Neural cell (in vitro differentiated cells): ENCODE data around the gene PLEKHG7. TPM values are rescaled to one million over a fixed set of nuclear protein-coding genes. Genes with fewer than 3 reads are reported as not detected.
"Not testable (repeated sequence)": the region's sequence is repeated elsewhere in the genome, so short reads cannot be mapped to it uniquely, and the experiment has no call there.

Experiments used
- H2AFZ ChIP-seq: fragments of 200-600, 300-800 bp; sonication (generic), shearing (Covaris generic); 2 replicates; pipeline ENCODE4 v1.6.0; 2014; ENCODE audit warnings: low read depth, mild to moderate bottlenecking, antibody characterized with exemption, low read length, moderate library complexity
- H3F3A ChIP-seq: fragments of 200-600 bp; shearing (Covaris generic); 2 replicates; pipeline ENCODE4 v1.6.1; 2016; ENCODE audit warnings: mild to moderate bottlenecking, moderate library complexity, mixed read lengths, antibody characterized with exemption, low read length; ENCODE audit not compliant: insufficient read depth, poor library complexity, severe bottlenecking
- H3K27ac ChIP-seq: fragments of 200-600, 300-800 bp; sonication (generic), shearing (Covaris generic); 2 replicates; pipeline ENCODE4 v1.5.1; 2014; ENCODE audit warnings: mild to moderate bottlenecking, low read length, moderate library complexity
- H3K27me3 ChIP-seq: fragments of 300-800, 200-600 bp; sonication (generic), shearing (Covaris generic); 2 replicates; pipeline ENCODE4 v1.6.0; 2014; ENCODE audit warnings: mild to moderate bottlenecking, low read depth, low read length, moderate library complexity; ENCODE audit not compliant: insufficient read depth
- H3K36me3 ChIP-seq: fragments of 300-800, 200-600 bp; sonication (generic), shearing (Covaris generic); 2 replicates; pipeline ENCODE4 v1.5.1; 2014; ENCODE audit warnings: mild to moderate bottlenecking, antibody characterized with exemption, low read length, moderate library complexity; ENCODE audit not compliant: insufficient read depth
- H3K4me2 ChIP-seq: fragments of 300-800, 200-600 bp; sonication (generic), shearing (Covaris generic); 2 replicates; pipeline ENCODE4 v1.6.0; 2014; ENCODE audit warnings: mild to moderate bottlenecking, low read length
- H3K4me3 ChIP-seq: fragments of 300-800, 200-600 bp; sonication (generic), shearing (Covaris generic); 2 replicates; pipeline ENCODE4 v1.5.1; 2014; ENCODE audit warnings: mild to moderate bottlenecking, low read length, moderate library complexity
- H3K79me2 ChIP-seq: fragments of 200-600 bp; shearing (Covaris generic); replicated peaks from 2 replicates; pipeline ENCODE4 v1.6.0; 2014; ENCODE audit warnings: mild to moderate bottlenecking, low read length, moderate library complexity; ENCODE audit not compliant: insufficient read depth
- H3K9ac ChIP-seq: fragments of 300-800, 200-600 bp; sonication (generic), shearing (Covaris generic); 2 replicates; pipeline ENCODE4 v1.6.1; 2016; ENCODE audit warnings: mild to moderate bottlenecking, low read length, mixed read lengths
- H3K9me2 ChIP-seq: fragments of 200-600 bp; shearing (Covaris generic); 2 replicates; pipeline ENCODE4 v1.6.1; 2016; ENCODE audit warnings: mild to moderate bottlenecking, low read length, mixed read lengths; ENCODE audit not compliant: insufficient read depth
- H3K9me3 ChIP-seq: fragments of 200-600, 300-800 bp; sonication (generic), shearing (Covaris generic); 2 replicates; pipeline ENCODE4 v1.6.1; 2016; ENCODE audit warnings: mild to moderate bottlenecking, mixed run types, low read length, moderate library complexity, mixed read lengths
- H4K20me1 ChIP-seq: fragments of 200-600 bp; shearing (Covaris generic); 2 replicates; pipeline ENCODE4 v1.6.1; 2016; ENCODE audit warnings: mild to moderate bottlenecking, mixed run types; ENCODE audit not compliant: insufficient read depth
- EP300 ChIP-seq: fragments of 450-650 bp; conservative IDR thresholded peaks from 2 replicates; pipeline ENCODE4 v1.6.1; 2014; ENCODE audit warnings: antibody characterized with exemption, mild to moderate bottlenecking, moderate library complexity; ENCODE audit not compliant: poor library complexity, severe bottlenecking
- EZH2 ChIP-seq: fragments of 200-600, 300-800 bp; shearing (Covaris generic), sonication (generic); IDR thresholded peaks from 2 replicates; pipeline ENCODE4 v1.6.1; 2014; ENCODE audit warnings: antibody characterized with exemption, low read length, borderline replicate concordance, mild to moderate bottlenecking; ENCODE audit not compliant: insufficient read depth, poor library complexity, severe bottlenecking
- MXI1 ChIP-seq: fragments of 450-650 bp; conservative IDR thresholded peaks from 2 replicates; pipeline ENCODE4 v1.6.1; 2014; ENCODE audit warnings: antibody characterized with exemption, mild to moderate bottlenecking; ENCODE audit not compliant: poor library complexity, severe bottlenecking
- POLR2AphosphoS5 ChIP-seq: IDR thresholded peaks from 2 replicates; pipeline ENCODE4 v1.6.1; 2012
- RAD21 ChIP-seq: fragments of 450-650 bp; conservative IDR thresholded peaks from 2 replicates; pipeline ENCODE4 v1.6.1; 2014; ENCODE audit warnings: antibody characterized with exemption, mild to moderate bottlenecking, moderate library complexity
- SMC3 ChIP-seq: fragments of 450-650 bp; conservative IDR thresholded peaks from 2 replicates; pipeline ENCODE4 v1.6.1; 2014; ENCODE audit warnings: antibody characterized with exemption, mild to moderate bottlenecking, moderate library complexity; ENCODE audit not compliant: poor library complexity
- TAF1 ChIP-seq: IDR thresholded peaks from 2 replicates; pipeline ENCODE4 v1.6.1; 2012; ENCODE audit warnings: low read depth
- polyA plus RNA-seq: library from polyadenylated mRNA; depleted of rRNA; stranded (reverse); fragments of >200 nt; gene quantifications from 2 replicates; pipeline ENCODE4 v1.2.3, GENCODE V29; 2014
- TF ChIP-seq, protein P1 (sequence below): IDR thresholded peaks from 2 replicates; pipeline ENCODE4 v1.6.1; 2012; ENCODE audit warnings: borderline replicate concordance
- TF ChIP-seq, protein P2 (sequence below): fragments of 450-650 bp; IDR thresholded peaks from 2 replicates; pipeline ENCODE4 v1.5.1; 2014; ENCODE audit warnings: antibody characterized with exemption, mild to moderate bottlenecking, moderate library complexity; ENCODE audit not compliant: poor library complexity, severe bottlenecking

PLEKHG7 gene
- polyA plus RNA-seq, 1 donor from 2014 or later: not detected

DNA sequence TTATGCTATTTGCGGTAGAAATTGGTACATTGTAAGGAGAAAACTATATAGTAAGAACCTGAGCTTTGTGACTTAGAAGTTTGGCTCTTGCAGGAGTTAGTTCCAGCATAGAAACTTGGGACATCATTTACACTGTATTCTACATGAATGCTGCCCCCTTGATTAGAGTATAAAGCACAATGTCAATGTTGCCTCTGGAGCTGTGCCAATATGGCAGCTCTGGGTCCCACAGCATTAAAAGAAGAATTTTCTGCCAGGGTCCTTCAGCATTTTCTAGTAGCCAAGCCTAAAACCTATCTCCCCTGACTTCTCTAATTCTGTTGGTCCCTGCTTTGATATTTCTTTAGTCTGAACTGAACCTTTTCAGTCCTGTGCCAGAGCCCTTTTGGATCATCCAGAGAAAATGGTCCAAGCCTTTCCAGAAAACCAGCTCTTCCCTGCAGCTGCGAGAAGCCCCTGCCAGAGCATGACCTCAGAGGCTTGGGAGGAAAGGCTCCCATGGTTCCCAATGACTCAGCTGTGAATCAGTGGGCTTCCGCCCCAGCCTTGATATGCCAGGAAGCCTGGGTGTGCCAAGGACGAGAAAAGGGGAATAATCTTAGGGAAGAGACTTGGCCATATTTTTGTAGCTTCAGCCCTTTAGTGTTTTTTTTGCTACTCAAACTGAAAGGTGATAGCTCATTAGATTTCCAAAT is 43.2 kb downstream of the PLEKHG7 start:
- no peak overlapping the region for H3K4me2 ChIP-seq

DNA sequence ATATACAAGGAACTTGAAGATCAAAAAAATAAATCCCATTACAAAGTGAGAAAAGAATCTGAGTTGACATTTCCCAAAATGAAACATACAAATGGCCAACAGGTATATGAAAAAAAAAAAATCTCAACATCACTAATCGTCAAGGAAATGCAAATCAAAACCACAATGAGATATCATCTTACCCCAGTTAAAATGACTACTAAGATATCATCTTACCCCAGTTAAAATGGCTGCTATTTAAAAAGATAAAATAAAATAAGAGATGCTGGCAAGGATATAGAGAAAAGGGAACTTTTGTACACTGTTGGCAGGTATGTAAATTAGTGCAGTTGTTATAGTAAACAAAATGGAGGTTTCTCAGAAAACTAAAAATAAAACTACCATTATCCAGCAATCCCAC is 44.4 kb downstream of the PLEKHG7 start:
- Histone ChIP-seq H3K4me3 (no peak overlapping the region), H2AFZ (no peak overlapping the region), H3K27ac (no peak overlapping the region), H3K9me3 (no peaks in the 10 kb centered on the region), H3K9ac (no peak overlapping the region), H3K4me2 (no peak overlapping the region), H3F3A (no peaks in the 10 kb centered on the region), H3K79me2 (no peaks in the 10 kb centered on the region), H3K27me3 (no peaks in the 10 kb centered on the region), H4K20me1 (no peaks in the 10 kb centered on the region), H3K36me3 (no peaks in the 10 kb centered on the region), H3K9me2 (no peaks in the 10 kb centered on the region)
- TF ChIP-seq TAF1 (no peak), MXI1 (no peak), RAD21 (no peak), SMC3 (no peak), POLR2AphosphoS5 (no peak), EP300 (no peak)
- TF ChIP-seq, protein P1, sequence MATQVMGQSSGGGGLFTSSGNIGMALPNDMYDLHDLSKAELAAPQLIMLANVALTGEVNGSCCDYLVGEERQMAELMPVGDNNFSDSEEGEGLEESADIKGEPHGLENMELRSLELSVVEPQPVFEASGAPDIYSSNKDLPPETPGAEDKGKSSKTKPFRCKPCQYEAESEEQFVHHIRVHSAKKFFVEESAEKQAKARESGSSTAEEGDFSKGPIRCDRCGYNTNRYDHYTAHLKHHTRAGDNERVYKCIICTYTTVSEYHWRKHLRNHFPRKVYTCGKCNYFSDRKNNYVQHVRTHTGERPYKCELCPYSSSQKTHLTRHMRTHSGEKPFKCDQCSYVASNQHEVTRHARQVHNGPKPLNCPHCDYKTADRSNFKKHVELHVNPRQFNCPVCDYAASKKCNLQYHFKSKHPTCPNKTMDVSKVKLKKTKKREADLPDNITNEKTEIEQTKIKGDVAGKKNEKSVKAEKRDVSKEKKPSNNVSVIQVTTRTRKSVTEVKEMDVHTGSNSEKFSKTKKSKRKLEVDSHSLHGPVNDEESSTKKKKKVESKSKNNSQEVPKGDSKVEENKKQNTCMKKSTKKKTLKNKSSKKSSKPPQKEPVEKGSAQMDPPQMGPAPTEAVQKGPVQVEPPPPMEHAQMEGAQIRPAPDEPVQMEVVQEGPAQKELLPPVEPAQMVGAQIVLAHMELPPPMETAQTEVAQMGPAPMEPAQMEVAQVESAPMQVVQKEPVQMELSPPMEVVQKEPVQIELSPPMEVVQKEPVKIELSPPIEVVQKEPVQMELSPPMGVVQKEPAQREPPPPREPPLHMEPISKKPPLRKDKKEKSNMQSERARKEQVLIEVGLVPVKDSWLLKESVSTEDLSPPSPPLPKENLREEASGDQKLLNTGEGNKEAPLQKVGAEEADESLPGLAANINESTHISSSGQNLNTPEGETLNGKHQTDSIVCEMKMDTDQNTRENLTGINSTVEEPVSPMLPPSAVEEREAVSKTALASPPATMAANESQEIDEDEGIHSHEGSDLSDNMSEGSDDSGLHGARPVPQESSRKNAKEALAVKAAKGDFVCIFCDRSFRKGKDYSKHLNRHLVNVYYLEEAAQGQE: no peak

More for the DNA sequence above, 43.2 kb downstream of the PLEKHG7 start:
- no peak overlapping the region for H3K9ac ChIP-seq
- no peak overlapping the region for H3K4me3 ChIP-seq
- TF ChIP-seq POLR2AphosphoS5: no peak
- no peak for TF ChIP-seq RAD21
- no peak for TF ChIP-seq EZH2
- TF ChIP-seq, protein P2, sequence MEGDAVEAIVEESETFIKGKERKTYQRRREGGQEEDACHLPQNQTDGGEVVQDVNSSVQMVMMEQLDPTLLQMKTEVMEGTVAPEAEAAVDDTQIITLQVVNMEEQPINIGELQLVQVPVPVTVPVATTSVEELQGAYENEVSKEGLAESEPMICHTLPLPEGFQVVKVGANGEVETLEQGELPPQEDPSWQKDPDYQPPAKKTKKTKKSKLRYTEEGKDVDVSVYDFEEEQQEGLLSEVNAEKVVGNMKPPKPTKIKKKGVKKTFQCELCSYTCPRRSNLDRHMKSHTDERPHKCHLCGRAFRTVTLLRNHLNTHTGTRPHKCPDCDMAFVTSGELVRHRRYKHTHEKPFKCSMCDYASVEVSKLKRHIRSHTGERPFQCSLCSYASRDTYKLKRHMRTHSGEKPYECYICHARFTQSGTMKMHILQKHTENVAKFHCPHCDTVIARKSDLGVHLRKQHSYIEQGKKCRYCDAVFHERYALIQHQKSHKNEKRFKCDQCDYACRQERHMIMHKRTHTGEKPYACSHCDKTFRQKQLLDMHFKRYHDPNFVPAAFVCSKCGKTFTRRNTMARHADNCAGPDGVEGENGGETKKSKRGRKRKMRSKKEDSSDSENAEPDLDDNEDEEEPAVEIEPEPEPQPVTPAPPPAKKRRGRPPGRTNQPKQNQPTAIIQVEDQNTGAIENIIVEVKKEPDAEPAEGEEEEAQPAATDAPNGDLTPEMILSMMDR: no peak
- no peak for TF ChIP-seq MXI1
- no peak for TF ChIP-seq SMC3
- no peak for TF ChIP-seq TAF1
- no peaks in the 10 kb centered on the region for H4K20me1 ChIP-seq
- no peaks in the 10 kb centered on the region for H3F3A ChIP-seq
- no peaks in the 10 kb centered on the region for H3K9me3 ChIP-seq
- H3K79me2 ChIP-seq: no peaks in the 10 kb centered on the region
- H3K36me3 ChIP-seq: no peaks in the 10 kb centered on the region
- H3K27ac ChIP-seq: no peak overlapping the region
- H3K27me3 ChIP-seq: no peaks in the 10 kb centered on the region
- H3K9me2 ChIP-seq: no peaks in the 10 kb centered on the region
- H2AFZ ChIP-seq: no peak overlapping the region

DNA sequence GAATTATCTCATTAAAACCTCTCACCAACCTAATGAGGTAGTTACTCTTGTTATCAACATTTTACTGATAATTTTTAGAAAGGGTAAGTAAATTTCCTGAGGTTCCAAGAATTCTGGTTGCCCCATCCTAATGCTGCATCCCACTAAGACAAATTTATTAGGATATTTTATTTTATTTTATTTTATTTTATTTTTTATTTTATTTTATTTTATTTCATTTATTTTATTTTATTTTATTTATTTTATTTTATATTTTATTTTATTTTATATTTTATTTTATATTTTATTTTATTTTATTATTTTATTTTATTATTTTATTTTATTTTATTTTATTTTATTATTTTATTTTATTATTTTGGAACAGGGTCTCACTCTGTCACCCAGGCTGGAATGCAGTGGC is 46.9 kb downstream of the PLEKHG7 start:
- H3F3A ChIP-seq, H4K20me1 ChIP-seq, H3K36me3 ChIP-seq, H3K4me2 ChIP-seq, H3K9ac ChIP-seq, H3K4me3 ChIP-seq, H3K27me3 ChIP-seq, H3K79me2 ChIP-seq, H3K27ac ChIP-seq, H2AFZ ChIP-seq, H3K9me3 ChIP-seq, H3K9me2 ChIP-seq: not testable (repeated sequence)
